MM.1S (cell line): Measurements from ENCODE around the gene LDHAL6B.

Source experiments
- DNase-seq: peaks from one replicate; pipeline ENCODE4 v3.0.0-alpha.2; 2015
- H2AFZ ChIP-seq: fragments of 300-600 bp; sonication (generic); 2 replicates; pipeline ENCODE4 v1.6.0; 2016; ENCODE audit warnings: antibody characterized with exemption, low read length
- H3F3A ChIP-seq: fragments of 300-600 bp; sonication (generic); 2 replicates; pipeline ENCODE4 v1.6.1; 2016; ENCODE audit warnings: mild to moderate bottlenecking, antibody characterized with exemption, low read length, moderate library complexity, mixed read lengths; ENCODE audit not compliant: insufficient read depth
- H3K27ac ChIP-seq: fragments of 300-600 bp; sonication (generic); 2 replicates; pipeline ENCODE4 v1.5.1; 2016; ENCODE audit warnings: mild to moderate bottlenecking, low read length
- H3K27me3 ChIP-seq: fragments of 300-600 bp; sonication (generic); replicated peaks from 2 replicates; pipeline ENCODE4 v1.6.0; 2016; ENCODE audit warnings: low read length; ENCODE audit not compliant: insufficient read depth
- H3K36me3 ChIP-seq: fragments of 300-600 bp; sonication (generic); replicated peaks from 2 replicates; pipeline ENCODE4 v1.6.1; 2016; ENCODE audit warnings: mild to moderate bottlenecking, low read length, mixed read lengths; ENCODE audit not compliant: insufficient read depth
- H3K4me1 ChIP-seq: fragments of 300-600 bp; sonication (generic); 2 replicates; pipeline ENCODE4 v1.6.1; 2016; ENCODE audit warnings: low read length, mixed read lengths
- H3K4me2 ChIP-seq: fragments of 300-600 bp; sonication (generic); 2 replicates; pipeline ENCODE4 v1.6.0; 2016; ENCODE audit warnings: low read depth, low read length
- H3K4me3 ChIP-seq: fragments of 300-600 bp; sonication (generic); 2 replicates; pipeline ENCODE4 v1.5.1; 2016; ENCODE audit warnings: low read length, mixed read lengths
- H3K79me2 ChIP-seq: fragments of 300-600 bp; sonication (generic); 2 replicates; pipeline ENCODE4 v1.6.1; 2016; ENCODE audit warnings: mixed run types, low read length, mixed read lengths
- H3K9ac ChIP-seq: fragments of 300-600 bp; sonication (generic); 2 replicates; pipeline ENCODE4 v1.6.1; 2016; ENCODE audit warnings: low read length, mixed read lengths
- H3K9me2 ChIP-seq: fragments of 300-600 bp; sonication (generic); replicated peaks from 2 replicates; pipeline ENCODE4 v1.6.1; 2016; ENCODE audit warnings: mild to moderate bottlenecking, low read length, mixed read lengths; ENCODE audit not compliant: insufficient read depth
- H3K9me3 ChIP-seq: fragments of 300-600 bp; sonication (generic); replicated peaks from 2 replicates; pipeline ENCODE4 v1.6.1; 2016; ENCODE audit warnings: mild to moderate bottlenecking, low read length, mixed read lengths; ENCODE audit not compliant: insufficient read depth
- H4K20me1 ChIP-seq: fragments of 300-600 bp; sonication (generic); 2 replicates; pipeline ENCODE4 v1.6.1; 2016; ENCODE audit warnings: mild to moderate bottlenecking, low read length, moderate library complexity, mixed read lengths; ENCODE audit not compliant: insufficient read depth
- EZH2 ChIP-seq: fragments of 300-600 bp; sonication (generic); optimal IDR thresholded peaks from 2 replicates; pipeline ENCODE3; 2017; ENCODE audit warnings: low read depth, mild to moderate bottlenecking, antibody characterized with exemption, low read length, mixed read lengths
- EZH2phosphoT487 ChIP-seq: fragments of 300-600 bp; sonication (generic); IDR thresholded peaks from 2 replicates; pipeline ENCODE4 v1.6.1; 2018; ENCODE audit warnings: antibody characterized with exemption, low read length
- TF ChIP-seq, protein P1 (sequence below): fragments of 300-600 bp; sonication (generic); IDR thresholded peaks from 2 replicates; pipeline ENCODE4 v1.5.1; 2016; ENCODE audit warnings: antibody characterized with exemption, low read length, mixed read lengths

Gene LDHAL6B

DNA sequence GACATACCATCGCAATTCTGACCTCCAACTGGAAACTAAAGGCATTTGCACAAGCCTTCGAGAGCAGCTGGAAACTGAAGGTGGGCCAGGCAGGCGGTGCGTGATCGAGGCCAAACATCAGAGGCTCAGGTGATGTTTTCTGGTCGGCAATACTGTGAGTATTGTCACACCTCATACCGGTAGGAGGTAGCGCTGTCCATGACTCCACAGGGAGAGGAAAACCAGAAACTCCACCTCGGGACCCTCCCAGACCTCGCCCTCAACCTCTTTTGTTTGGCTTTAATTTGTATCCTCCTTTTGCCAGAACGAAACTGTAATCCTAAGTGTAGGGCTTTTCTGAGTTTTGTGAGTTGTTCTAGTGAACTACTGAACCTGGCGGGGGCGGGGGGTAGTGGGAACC, 43.6 kb downstream of the LDHAL6B start:
- no peak for DNase-seq
- H3K9ac ChIP-seq = no peak overlapping the region
- no peak overlapping the region for H2AFZ ChIP-seq
- H3K9me2 ChIP-seq = no peaks in the 10 kb centered on the region
- no peaks in the 10 kb centered on the region for H4K20me1 ChIP-seq
- no peak overlapping the region for H3K27ac ChIP-seq
- no peaks in the 10 kb centered on the region for H3K27me3 ChIP-seq
- no peak for TF ChIP-seq EZH2
- TF ChIP-seq, protein P1, sequence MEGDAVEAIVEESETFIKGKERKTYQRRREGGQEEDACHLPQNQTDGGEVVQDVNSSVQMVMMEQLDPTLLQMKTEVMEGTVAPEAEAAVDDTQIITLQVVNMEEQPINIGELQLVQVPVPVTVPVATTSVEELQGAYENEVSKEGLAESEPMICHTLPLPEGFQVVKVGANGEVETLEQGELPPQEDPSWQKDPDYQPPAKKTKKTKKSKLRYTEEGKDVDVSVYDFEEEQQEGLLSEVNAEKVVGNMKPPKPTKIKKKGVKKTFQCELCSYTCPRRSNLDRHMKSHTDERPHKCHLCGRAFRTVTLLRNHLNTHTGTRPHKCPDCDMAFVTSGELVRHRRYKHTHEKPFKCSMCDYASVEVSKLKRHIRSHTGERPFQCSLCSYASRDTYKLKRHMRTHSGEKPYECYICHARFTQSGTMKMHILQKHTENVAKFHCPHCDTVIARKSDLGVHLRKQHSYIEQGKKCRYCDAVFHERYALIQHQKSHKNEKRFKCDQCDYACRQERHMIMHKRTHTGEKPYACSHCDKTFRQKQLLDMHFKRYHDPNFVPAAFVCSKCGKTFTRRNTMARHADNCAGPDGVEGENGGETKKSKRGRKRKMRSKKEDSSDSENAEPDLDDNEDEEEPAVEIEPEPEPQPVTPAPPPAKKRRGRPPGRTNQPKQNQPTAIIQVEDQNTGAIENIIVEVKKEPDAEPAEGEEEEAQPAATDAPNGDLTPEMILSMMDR = no peak
- TF ChIP-seq EZH2phosphoT487 = no peak
- H3K79me2 ChIP-seq = no peaks in the 10 kb centered on the region
- H3K4me2 ChIP-seq = no peak overlapping the region
- no peaks in the 10 kb centered on the region for H3K36me3 ChIP-seq
- H3K9me3 ChIP-seq = no peaks in the 10 kb centered on the region
- no peaks in the 10 kb centered on the region for H3F3A ChIP-seq
- peaks cover 12% of the 10 kb centered on the region for H3K4me1 ChIP-seq
- no peak overlapping the region for H3K4me3 ChIP-seq

DNA sequence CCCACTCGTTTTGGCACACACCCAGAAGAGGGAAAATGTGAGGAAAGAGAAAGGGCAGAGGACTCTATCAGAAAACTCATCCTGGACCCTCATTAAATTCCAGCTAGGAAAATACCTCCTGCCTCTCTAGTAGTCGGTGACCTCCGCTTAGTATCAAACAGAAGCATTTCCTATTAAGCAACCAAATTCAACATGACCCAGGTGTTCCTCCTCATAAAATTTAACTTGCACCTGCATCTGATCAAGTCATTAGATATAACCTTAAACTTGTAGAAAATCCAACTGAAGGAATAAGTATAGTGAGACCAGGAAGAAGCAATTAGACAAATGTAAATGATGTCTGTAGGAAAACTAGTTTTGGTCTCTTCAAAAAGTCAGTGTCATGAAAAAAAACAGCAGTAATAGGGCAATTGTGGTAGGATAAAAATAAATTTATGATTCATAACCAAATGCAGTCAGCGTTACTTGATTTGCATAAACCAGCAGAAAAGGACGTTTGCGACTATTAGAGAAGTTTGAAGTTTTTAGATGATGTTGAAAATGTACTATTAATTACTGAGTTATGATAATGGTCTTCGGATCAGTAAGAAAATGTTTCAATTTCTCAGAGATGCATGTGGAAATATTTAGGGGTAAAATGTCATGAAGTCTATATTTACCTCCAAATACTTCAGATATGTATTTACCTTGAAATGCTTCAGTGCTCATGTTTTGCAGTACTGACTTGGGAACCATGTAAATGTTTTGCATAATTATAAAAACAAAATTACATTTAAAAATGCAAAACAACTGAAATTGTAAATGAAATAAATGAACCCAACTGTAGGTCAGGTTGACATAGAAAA, 44.6 kb downstream of the LDHAL6B start:
- H2AFZ ChIP-seq = peak overlapping the region; percentile 20; the same call in 1 of the 2 replicates
- H3K4me3 ChIP-seq = no peak overlapping the region
- TF ChIP-seq EZH2phosphoT487 (no peak), EZH2 (no peak)
- TF ChIP-seq, protein P1 = no peak
- no peaks in the 10 kb centered on the region for H3K36me3 ChIP-seq
- H3K79me2 ChIP-seq = no peaks in the 10 kb centered on the region
- no peaks in the 10 kb centered on the region for H3K9me3 ChIP-seq
- H3K4me2 ChIP-seq = peak overlapping the region; percentile 33; the same call in 1 of the 2 replicates
- H3F3A ChIP-seq = no peaks in the 10 kb centered on the region
- no peaks in the 10 kb centered on the region for H3K27me3 ChIP-seq
- peak; percentile 32 for DNase-seq
- no peaks in the 10 kb centered on the region for H4K20me1 ChIP-seq
- peaks cover 12% of the 10 kb centered on the region for H3K4me1 ChIP-seq
- no peaks in the 10 kb centered on the region for H3K9me2 ChIP-seq
- no peak overlapping the region for H3K9ac ChIP-seq
- H3K27ac ChIP-seq = peak overlapping the region; percentile 2; the same call in 1 of the 2 replicates

DNA sequence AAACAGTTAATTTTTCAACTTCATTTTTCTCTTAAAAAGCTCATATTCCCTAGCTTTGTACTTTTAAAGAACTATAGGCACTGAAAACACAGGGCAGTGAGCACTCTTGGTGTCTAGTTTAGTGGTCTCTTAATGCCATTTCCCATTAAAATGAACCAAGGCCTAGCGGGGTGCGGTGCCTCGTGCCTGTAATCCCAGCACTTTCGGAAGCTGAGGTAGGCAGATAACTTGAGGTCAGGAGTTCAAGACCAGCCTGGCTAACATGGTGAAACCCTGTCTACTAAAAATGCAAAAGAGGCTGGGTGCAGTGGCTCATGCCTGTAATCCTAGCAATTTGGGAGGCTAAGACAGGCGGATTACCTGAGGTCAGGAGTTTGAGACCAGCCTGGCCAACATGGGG, 45.5 kb downstream of the LDHAL6B start:
- Histone ChIP-seq H3K27ac (no peak overlapping the region), H3K9me2 (no peaks in the 10 kb centered on the region), H2AFZ (no peak overlapping the region), H3F3A (no peaks in the 10 kb centered on the region), H3K4me3 (no peak overlapping the region), H3K27me3 (no peaks in the 10 kb centered on the region), H3K36me3 (no peaks in the 10 kb centered on the region), H3K9me3 (no peaks in the 10 kb centered on the region), H3K79me2 (no peaks in the 10 kb centered on the region), H3K4me1 (peaks cover 12% of the 10 kb centered on the region), H4K20me1 (no peaks in the 10 kb centered on the region), H3K9ac (no peak overlapping the region), H3K4me2 (no peak overlapping the region)
- no peak for DNase-seq
- TF ChIP-seq EZH2phosphoT487 (no peak), EZH2 (no peak)
- TF ChIP-seq, protein P1 = no peak
